GM08714 (cell line): ENCODE results near the gene KLHL6.
"Not testable (repeated sequence)": the region's sequence is repeated elsewhere in the genome, so short reads cannot be mapped to it uniquely, and the experiment has no call there.

Experiments
- H3K4me3 ChIP-seq: fragments of 200-500 bp; sonication (Bioruptor generic); 2 replicates; pipeline ENCODE4 v1.5.1; 2014; ENCODE audit warnings: mild to moderate bottlenecking, low read length, inconsistent platforms
- ZNF274 ChIP-seq: IDR thresholded peaks from 2 replicates; pipeline ENCODE4 v1.6.1; 2012; ENCODE audit warnings: mild to moderate bottlenecking, low read depth, low read length

The KLHL6 gene

DNA sequence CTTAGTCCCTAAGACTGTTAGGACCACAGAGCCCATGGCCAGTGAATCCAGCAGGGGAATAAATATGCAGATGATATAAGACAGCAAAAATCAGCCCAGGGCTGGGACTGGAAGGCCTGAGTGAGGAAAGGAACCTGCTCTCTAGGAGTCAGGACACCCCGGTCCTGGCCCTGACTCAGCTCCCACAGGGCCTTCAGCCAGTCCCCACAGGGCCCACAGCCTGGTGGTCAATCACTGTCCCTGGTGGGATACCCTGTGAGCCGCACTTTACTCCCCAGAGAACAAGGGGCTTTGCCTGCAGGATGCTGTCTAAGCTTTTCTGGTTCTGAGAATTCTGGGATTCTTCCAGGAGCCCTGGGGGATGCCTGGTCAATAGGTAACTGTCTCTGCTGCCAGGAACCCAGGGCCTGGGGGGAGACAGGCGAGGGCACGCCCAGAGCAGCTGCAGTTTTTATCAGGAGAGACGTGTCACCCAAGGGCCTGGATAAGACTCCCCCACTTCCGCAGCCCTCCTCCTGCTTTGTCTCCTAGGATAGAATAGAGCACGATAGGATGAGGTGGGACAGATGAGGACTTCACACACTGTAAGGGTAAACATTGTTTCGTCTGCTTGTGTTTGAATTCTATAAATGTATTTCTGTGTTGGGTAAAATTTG, 77.6 kb downstream of the KLHL6 start:
- H3K4me3 ChIP-seq = no peak overlapping the region
- TF ChIP-seq ZNF274 = no peak

DNA sequence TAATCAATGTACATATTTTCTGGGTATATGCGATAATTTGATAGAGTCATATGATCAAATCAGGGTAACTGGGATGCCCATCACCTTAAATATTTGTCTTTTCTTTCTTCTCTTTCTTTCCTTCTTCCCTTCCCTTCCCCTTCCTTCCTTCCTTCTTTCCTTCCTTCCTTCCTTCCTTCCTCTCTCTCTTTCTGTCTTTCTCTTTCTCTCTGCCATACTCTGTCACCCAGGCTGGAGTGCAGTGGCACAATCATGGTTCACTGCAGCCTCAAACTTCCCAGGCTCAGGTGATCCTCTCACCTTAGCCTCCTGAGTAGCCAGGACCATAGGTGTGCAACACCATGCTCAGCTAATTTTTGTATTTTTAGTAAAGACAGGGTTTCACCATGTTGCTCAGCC, 79.7 kb downstream of the KLHL6 start:
- H3K4me3 ChIP-seq = not testable (repeated sequence)

DNA sequence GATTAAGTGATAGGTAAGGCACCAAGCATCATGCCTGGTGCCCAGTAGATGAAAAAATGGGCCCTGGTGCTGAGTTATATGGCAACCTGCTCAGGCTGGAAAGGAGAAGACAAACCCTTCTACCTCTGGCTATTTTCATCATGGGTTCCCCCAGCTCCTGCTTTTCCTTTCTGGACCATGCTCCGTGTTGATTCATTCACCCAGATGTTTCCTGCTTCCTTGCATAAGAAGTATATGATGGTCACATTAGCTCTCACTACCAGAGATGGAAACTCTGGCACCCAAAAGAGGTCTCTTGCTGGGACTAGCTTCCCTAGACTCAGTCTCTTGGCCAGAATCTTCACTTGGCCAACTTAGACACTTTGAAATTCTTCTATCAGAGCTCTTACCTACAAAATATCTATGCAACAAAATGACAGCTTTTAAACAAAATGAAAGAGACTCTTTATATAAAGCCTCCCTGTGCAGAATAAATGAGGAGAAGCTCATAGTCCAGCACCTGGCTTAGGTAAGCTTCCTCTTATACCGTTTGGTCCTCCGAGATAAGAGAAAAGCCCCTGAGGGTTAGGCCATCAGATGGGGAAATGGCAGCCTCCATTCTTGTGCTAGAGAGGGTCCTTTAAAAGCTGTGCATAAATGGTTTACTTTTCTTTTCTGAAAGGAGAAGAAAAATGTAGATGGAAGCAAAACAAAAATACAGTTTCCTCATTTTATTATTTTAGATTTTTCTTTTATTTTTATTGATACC, 80.3 kb downstream of the KLHL6 start:
- H3K4me3 ChIP-seq = no peak overlapping the region
- TF ChIP-seq ZNF274 = no peak

DNA sequence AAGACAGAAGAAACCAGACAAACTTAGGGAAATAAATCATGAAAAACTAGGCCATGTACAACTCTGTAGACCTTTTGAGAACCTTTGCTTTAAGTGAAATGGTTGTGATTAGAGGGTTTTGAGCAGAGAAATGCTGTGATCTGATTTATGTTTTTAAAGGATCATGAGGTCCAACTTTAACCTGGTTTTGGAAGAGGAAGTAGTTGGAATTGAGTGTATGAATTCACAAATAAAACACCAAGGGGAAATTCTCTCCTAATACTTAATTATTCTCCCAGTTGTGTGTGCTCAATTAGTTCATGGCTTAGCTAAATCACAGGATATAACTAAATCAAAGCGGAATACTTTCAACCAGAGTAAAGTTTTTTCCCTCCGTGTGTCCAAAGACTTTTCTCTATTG, 81.5 kb downstream of the KLHL6 start:
- TF ChIP-seq ZNF274 = no peak

DNA sequence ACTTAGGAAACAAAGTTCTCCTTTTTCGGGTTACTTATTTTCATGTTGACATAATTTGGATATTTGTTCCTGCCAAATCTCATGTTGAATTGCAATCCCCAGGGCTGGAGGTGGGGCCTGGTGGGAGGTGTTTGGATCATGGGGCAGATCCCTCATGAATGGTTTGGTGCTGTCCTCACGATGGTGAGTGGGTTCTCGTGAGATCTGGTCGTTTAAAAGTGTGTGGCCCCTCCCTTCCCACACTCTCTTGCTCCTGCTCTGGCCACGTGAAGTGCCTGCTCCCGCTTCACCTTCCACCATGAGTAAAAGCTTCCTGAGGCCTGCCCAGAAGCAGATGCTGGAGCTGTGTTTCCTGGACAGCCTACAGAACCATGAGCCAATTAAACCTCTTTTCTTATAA, 83.4 kb downstream of the KLHL6 start:
- H3K4me3 ChIP-seq = no peak overlapping the region
- TF ChIP-seq ZNF274 = no peak

More for the DNA sequence above, 81.5 kb downstream of the KLHL6 start:
- no peak overlapping the region for H3K4me3 ChIP-seq

DNA sequence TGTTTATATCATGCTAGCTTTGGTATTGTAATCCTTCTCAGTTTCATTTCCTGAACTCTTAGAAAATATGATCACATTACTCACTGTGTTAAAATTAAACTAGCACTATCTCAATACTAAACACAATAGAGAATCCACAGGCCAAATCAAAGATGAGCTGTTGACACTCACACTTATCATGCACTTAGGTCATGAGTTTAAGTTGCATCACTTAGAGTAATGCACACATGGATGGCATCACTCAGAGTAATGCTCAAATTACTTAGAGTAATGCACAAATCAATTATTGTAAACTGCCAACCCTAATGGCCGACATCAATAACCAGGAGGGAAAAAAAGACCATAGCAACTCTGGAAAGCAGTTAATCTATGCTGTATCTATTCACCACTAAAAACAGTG, 87.1 kb downstream of the KLHL6 start:
- H3K4me3 ChIP-seq = no peak overlapping the region
- TF ChIP-seq ZNF274 = no peak

DNA sequence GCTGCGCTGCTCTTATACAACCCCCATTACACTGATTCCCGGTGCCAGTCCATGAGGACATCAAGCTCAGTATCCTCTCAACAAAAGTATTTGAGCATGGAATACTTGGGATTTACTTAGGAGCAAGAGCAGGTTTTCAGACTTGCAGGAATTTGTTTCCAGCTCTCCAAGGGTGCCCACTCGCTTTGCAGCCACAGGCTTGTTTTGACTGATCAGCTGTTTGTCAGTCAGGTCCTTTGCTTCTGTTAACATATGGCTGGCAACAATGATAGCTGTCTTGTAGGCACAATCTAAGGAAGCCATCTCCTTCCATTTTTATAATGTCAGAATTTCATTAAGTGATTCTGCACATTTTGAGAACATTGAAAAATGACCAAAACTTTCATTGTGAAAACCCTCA, 88.9 kb downstream of the KLHL6 start:
- no peak for TF ChIP-seq ZNF274
- no peak overlapping the region for H3K4me3 ChIP-seq

DNA sequence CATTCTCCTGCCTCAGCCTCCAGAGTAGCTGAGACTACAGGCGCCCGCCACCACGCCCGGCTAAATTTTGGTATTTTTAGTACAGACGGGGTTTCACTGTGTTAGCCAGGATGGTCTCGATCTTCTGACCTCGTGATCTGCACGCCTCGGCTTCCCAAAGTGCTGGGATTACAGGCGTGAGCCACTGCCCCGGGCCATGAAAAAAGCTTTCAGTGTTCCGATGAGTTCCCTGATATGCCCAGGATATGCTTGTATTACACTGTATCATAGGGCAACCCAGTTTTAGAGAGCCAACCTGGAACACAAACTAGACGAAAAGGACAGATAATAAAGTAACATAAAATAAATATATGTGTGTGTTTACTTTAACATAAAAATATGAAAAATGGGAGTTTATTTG, 89.8 kb downstream of the KLHL6 start:
- not testable (repeated sequence) for H3K4me3 ChIP-seq

DNA sequence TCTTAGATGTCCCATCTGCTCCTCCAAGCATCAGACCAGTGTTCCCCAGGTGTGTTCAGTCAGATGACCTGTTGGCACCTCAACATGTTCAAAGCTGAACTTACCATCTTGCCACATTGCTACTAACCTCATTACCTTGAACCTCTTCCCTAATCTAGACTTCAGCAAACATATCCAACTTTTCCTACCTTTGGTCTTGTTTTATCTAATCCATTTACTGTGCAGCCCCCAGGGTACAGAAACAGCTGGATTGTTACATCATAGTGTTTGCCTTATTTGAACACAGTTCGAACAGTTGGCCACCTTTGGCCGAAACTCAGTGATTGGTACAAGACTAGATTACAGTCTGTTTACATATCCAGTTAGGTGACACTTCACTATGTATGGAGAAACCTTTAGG, 91.0 kb downstream of the KLHL6 start:
- no peak for TF ChIP-seq ZNF274
- H3K4me3 ChIP-seq = no peak overlapping the region

DNA sequence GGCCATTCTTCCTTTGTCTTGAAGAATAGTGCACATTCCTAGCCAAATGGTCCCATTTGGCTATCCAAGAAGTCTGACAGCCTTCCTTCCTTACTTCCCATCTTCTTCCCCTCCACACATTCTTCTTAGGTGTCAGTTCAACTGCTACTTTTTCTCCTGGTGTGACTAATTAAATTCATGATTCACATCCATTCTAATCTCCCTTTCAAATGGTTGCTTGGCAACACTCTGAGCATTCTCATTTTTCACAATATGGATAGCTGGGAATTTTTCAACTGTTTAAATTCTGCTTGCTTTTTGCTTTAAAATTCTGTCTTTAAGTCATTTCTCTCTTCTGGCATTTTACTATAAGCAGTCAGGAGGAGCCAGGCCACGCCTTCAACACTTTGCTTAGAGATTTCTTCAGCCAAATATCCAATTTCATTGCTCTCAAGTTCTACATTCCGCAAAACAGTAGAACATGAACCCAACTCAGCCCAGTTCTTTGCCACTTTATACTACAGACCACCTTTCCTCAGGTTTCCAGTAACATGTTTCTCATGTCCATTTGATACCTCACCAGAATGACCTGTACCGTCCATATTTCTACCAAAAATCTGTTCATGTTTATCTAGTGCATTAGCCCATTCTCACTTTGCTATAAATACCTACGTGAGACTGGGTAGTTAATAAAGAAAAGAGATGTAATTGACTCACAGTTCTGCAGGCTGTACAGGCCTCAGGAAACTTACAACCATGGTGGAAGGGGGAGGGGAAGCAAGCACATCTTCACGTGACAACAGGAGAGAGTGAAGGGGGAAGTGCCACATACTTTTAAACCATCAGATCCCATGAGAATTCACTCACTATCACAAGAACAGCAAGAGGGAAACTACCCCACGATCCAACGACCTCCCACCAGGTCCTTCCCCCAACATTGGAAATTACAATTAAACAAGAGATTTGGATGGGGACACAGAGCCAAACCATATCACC, 95.1 kb downstream of the KLHL6 start:
- no peak overlapping the region for H3K4me3 ChIP-seq
- TF ChIP-seq ZNF274 = no peak

DNA sequence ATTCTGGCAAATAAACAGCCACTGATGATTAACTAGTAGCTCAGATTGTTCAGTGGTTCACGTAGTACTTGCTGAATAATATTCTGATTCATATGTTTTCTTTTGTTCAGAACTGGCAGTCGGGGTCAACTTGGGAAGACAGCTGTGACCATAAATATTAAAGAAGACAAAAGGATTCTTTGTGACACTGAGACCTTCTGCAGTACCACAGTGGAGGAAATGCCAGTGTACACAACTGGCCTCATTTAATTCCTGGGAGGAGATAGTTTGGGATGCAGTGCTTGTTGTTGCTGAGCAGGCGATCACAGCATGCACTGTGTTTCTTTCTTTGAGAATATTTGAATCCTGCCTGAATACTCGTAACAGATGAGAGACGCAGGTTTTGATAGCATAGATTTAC, 100.4 kb downstream of the KLHL6 start:
- H3K4me3 ChIP-seq = no peak overlapping the region
- TF ChIP-seq ZNF274 = no peak

DNA sequence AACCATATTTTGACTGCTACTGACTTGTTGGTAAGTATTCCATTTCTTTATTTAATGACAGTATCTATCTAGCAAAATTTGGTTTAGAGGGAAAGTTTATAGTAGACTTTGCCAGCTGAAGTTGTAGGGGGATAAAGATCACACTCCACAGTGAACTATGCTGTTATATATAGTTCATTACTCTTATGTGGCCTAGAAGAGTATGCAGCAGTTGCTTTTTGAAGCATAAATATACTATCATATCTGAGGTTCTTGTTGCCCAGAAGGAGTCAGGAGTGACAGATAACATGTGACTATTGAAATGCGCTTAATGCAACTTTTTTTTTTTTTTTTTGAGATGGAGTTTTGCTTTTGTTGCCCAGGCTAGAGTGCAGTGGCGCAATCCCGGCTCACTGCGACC, 101.4 kb downstream of the KLHL6 start:
- no peak for TF ChIP-seq ZNF274

DNA sequence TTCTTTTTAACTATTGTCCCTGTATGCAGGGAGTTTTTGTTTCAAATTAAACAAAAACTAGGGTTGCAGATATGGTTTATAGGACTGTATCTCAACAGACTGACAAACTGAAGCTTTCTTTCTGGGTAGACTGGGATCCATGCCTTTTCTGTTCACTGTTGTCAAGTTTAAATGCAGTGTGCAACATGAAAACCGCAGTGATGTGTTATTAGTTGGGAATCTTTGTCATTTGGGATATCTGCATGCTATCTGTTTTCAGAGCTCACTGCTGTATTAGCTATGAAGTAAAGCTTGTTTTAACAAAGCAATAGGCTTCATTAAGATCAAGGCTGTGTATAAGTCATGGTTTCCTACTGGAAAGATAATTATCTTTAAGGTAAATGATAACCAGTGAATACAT, 105.7 kb downstream of the KLHL6 start:
- H3K4me3 ChIP-seq = no peak overlapping the region
- TF ChIP-seq ZNF274 = no peak

More for the DNA sequence above, 101.4 kb downstream of the KLHL6 start:
- no peak overlapping the region for H3K4me3 ChIP-seq

DNA sequence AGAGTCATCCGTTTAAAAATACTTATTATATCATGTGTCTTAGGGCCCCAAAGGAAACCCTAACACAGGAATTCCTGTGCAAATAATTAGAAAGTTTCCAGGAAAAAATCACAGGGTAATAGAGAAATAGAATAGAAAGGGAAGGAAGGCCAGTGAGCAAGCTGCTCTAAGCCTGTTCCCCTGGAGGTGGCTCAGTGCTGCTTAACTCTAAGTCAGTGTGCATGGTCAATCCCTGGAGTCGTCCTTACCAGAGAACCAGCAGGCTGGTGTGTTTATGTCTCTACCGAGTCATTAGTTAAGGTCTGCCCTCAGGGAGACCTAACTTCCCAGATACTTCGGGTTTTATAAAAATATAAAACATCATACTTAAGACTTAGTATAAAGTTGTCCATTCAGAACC, 106.1 kb downstream of the KLHL6 start:
- no peak overlapping the region for H3K4me3 ChIP-seq
- TF ChIP-seq ZNF274 = no peak
